EL (cell line): ENCODE measurements around the gene MTFR1L.
A peak's percentile ranks its signal among the peaks of the same experiment; 100 is the strongest.

Source experiments
- DNase-seq: peaks from one replicate; pipeline ENCODE4 v3.0.0-alpha.2; 2016

Gene MTFR1L

DNA sequence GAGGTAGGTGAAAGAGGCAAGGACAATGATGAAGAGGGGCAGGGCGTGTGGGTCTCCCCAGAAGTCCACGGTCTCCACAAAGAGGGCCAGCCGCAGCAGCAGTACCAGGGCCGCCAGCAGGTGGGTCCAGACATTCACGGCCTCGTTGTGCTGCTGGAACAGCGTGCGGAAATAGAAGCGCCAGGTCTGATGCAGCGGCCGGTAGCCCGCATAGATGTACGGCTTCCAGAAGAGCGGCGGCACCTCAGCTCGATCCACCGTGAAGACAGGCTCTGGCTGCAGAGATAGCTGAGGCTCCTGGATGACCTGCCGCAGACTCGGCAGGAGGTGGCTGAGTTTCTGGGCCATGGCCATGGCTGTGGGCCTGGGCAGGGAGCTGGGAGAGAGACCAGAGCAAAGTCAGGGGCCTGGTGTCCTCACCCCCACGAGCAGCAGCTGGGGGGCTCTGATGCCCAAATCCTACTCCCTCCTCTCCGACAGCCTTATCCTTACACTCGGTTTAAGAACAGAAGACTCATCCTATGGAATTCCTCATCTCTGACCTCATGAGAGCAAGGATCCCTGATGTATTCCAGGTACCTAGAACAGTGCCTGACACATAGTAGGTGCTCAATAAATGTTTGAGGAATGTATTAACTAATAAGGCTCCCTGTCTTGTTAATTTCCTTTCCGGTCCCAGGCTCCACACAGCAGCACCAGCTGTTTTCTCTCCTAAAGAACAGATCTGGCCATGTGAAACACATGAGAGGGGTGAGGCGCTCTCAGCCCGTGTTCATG is 43.9 kb downstream of the MTFR1L start:
- DNase-seq = no peak

DNA sequence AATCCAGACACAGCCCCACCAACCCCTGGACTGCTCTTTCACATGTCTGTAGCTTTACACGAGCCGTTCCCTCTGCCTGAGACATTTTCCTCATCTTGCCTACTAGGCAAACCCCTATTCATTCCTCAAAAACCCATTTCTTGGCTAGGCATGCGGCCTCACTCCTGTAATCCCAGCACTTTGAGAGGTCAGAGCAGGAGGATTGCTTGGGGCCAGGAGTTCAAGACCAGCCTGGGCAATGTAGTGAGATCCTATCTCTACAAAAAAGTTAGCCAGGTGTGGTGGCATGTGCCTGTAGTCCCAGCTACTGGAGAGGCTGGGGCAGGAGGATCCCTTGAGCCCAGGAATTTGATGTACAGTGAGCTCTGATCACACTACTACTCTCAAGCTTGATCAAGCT is 44.7 kb downstream of the MTFR1L start:
- DNase-seq = no peak

DNA sequence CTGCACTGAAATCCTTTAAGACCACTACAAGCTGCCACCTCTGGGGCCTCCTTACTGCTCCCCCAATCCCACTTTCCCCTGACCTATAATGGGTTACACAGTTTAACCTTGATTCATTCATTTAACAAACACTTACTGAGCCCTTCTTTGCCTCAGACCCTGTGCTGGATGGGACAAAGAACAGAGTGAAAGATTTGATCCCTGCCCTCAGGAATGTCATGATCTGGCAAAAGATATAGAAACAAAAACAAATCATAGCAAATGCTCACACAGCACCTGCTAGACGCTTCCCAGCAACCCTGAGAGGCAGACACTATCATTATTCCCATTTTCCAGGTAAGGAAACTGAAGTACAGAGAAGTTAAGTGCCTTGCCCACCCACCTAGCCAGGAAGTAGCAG is 46.5 kb downstream of the MTFR1L start:
- DNase-seq = no peak

DNA sequence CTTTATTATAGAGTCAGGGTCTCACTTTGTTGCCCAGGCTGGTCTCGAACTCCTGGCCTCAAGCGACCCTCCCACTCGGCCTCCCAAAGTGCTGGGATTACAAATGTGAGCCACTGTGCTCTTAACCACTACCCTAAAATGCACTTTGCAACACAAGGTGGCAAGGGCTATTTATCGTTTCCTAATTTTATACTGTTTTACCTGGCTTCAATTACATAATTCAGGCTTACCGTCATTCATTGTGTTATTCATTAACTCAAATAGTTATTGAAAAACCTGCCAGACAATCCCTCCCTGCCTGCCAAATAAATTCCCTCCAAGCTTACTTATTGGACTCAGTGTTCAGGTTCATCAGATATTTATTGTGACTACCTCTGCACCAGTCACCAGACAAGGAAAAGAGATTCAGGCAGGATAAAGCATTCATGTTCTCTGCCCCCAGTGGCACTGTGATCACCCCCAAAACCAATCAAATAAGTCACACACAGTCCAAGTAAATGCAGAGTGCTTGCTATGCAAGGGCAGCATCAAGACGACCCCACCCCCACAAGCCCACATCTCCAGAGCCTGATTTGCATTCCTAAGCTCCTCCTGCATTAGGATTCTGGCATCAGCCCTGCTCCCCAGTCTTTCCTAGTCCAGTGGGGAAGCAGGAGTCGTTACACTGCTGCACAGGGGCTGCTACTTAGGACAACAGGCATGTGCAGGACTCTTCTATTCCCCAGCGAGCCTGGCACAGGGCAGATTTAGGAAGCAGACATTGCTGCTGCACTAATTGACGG is 47.6 kb downstream of the MTFR1L start:
- no peak for DNase-seq

DNA sequence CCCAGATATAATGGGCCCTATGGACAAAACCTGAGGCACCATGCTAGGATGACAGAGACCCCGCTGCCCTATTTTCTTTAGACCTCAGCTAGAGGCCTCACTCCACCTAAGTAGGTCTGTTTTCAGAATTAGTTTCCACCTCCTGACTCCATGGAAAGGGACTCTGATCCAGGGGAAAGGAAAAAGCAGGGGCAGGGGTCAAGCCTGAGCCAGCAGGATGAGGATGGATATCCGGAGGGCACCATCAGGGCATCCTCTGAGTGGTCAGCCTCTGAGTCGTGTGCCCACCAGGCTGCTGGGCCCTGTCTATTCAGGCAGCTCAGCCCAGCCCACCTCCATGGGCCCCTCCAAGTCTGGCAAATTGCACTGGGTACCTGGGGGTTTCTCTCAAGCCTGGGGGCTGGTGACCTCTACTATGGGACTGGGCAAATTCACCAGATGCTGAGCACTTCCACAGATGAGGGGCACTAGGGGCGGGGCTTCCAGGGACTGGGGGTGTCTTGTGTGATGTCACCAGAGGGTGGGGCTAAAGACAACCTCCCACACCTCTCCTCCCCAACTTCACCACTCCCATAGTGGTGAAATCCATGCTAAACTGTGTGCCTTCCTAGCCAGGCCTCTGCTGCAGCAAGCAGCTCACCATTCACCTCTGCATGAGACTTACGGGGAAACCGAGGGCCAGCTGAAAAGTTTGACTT is 50.3 kb downstream of the MTFR1L start:
- no peak for DNase-seq

DNA sequence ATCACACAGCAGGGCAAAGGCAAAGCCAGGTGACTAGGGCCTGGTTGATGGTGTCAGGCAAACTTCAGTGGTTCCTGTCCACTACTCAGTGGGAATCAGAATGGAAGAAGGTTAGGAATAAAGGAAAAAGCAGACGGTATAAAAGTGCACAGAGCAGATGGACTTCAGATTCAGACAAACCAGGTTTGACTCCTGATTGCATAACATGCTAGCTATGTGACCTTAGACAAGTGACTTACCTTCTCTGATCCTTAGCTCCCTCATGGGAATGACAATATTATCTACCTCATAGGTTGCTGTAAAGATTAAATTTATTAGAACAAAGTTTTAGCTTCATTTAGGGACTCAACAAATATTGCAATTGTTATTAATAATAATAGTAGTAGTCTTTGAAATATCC is 50.9 kb downstream of the MTFR1L start:
- no peak for DNase-seq

DNA sequence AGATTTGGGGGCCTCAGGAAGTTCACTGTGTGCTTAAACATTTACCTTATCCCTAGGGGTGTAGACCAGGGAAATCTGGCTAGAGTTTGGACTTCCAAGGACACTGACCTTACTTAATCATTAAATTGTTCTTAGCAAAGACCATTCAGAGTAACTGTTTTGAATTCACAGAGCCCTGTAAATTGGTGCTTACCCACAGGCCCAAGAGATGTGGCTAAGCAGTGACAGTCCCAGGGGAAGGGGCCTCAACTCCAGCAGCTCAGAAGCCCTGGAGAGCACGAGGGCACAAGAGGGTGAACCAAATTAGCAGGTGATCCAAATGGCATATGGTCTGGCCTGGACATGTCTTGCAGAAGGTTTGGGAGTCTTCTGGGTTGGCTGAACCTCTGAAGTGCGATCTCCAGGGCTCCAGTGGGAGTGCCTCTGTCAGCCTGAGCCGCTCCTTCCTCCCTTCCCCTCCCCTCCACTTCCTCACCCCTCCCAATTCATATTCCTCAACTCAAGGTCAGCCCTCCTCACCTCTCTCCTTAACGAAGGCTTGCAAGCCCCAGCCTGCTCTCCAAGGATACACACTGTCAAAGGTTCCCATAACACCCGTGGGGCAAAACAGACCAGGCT is 51.4 kb downstream of the MTFR1L start:
- no peak for DNase-seq

DNA sequence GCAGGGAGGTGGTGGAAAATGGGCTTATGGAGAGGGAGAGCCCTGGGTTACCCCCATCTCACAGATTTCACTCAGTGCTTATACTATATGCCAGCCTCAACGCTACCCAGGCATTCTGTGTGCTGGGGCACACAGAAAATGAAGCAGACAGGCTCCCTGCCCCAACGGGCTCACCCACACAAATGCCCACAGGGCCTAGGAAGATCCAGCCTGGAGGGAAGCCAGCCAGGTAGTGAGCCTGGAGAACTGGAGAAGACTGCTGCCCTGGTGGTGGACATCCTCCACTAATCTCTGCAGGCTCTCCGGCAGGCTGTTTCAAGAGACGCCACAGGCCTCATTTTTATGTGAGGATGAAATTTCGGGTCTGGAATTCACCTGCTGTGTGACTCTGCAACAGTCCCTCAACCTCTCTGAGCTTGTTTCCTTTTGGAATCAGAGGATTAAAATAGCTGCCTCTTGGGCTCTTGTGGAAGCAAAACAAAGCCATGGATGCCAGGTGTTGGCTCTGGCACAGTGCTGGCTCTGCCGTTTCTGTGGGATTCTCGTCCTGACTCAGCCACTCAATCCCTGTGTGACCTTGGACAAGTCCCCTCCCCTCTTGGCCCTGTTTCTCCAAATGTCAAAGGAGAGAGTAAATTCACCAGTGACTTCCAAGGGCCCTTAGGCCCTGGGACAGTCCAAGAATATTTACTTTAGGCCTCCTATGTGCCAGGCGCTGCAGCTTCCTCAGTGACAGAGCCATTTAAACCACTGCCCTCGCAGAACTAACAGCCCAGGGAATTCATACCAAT is 52.1 kb downstream of the MTFR1L start:
- DNase-seq = no peak

DNA sequence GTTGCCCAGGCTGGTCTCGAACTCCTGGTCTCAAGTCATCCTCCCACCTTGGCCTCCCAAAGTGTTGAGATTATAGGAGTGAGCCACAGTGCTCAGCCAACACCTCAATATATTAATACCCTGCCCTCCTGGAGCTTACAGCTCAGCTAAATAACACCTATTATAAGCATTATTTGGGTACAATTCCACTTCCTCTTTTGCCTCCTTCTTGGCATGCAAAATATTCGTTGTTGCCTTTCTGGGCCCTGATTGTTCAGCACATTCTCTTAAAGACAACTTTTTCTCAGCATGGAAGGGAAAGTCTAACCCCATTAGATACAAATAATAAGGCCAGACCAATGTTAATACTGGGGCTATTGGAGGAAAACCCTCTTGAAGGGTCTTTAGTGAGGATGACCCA is 53.0 kb downstream of the MTFR1L start:
- DNase-seq = no peak

DNA sequence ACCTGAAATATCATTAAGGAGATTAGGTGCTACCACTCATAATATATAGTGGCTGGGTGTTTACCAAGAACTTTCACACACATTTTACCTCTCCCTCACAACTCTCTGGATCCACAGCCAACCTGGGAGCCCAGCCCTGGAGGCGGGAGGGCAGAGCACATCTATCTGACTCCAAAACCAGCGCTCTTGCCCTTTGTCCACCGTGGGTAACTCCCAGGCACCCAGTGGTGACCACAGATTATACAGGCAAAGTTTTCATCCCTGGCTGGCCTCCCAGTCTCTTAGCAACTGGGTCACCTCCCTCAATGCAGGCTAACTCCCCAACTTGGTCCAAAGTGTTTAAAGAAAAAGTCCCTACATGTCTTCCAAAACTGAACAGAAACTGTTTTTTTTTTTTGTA is 53.4 kb downstream of the MTFR1L start:
- DNase-seq = no peak

DNA sequence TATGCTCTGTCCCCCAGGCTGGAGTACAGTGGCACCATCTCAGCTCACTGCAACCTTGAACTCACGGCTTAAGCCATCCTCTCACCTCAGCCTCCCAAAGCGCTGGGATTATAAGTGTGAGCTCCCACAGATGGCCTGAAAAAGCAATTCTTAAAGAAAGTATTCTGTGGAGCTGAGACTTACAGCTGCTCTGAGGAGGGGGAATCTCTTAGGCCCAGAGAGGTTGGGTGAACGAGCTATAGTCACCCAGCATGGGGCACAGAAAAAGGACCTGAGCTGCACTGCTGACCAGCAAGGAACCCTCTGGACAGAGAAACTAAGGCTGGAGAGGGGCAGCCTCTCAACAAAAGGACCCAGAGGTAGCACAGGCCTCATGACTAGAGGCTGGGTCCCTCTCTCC is 54.5 kb downstream of the MTFR1L start:
- DNase-seq = no peak

DNA sequence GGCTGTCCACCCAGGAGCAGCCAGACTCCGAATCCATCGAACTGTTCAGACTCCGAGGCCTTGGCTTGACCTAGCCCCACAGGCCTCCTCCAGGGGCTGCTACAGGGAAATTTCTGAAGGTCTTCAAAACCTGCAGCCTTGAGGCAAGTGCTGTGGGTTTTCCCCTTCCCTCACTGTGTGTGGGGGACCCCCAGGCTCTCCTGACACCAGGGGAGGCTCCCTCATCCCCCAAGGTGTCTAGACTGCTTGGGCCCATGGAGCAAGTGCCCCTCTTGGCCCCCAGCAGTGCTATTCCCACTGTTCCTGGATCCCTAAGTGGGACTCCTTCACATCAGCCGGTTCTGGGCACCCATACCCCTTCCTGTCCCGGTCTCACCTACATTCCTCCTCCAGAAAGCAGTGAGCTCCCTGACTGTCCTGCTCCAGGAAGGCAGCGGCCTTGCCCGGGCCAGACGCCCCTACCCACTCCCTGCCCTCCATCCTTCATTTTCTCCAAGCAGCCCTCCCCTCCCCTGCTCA is 54.9 kb downstream of the MTFR1L start:
- DNase-seq = no peak

DNA sequence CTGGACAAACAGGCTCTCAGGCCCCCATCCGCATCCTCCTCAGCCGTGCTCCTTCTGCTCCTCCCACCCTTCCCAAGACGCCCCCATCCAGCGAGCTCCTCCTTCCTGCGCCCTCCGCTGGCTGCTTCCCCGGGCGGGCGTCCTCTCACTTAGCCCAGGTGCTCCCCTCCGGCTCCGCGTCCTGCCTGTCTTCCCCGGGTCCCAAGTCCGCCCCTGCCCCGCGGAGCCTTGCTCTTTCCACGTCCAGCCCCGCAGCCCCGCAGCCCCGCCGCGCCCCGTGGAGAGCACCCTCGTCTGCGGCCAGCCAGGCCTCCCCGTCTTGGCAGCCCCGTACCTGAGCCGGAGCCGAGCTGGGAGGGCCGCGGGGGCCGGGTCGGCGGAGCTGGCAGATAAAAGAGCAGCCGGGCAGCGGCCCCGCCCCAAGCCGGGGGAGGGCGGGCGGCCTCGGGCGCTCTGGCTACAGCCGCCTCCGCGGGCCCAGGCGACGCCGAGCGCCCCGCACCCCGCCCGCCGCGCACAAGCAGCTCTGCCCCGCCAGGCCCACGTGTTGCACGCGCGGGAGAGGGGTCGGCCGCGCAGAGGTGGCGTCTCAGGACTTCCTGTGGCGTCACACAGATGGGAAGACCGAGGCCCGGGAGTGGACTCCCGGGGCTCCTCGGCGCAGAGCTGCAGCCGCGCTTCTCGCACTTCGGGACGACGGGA is 55.6 kb downstream of the MTFR1L start, which contains the start of gene PAQR7:
Gene PAQR7 (minus strand): TSS at position 555 of the 702 bp plus-strand sequence. CDS start 11,869 bp downstream, outside the sequence.
- DNase-seq = peak; percentile 85

DNA sequence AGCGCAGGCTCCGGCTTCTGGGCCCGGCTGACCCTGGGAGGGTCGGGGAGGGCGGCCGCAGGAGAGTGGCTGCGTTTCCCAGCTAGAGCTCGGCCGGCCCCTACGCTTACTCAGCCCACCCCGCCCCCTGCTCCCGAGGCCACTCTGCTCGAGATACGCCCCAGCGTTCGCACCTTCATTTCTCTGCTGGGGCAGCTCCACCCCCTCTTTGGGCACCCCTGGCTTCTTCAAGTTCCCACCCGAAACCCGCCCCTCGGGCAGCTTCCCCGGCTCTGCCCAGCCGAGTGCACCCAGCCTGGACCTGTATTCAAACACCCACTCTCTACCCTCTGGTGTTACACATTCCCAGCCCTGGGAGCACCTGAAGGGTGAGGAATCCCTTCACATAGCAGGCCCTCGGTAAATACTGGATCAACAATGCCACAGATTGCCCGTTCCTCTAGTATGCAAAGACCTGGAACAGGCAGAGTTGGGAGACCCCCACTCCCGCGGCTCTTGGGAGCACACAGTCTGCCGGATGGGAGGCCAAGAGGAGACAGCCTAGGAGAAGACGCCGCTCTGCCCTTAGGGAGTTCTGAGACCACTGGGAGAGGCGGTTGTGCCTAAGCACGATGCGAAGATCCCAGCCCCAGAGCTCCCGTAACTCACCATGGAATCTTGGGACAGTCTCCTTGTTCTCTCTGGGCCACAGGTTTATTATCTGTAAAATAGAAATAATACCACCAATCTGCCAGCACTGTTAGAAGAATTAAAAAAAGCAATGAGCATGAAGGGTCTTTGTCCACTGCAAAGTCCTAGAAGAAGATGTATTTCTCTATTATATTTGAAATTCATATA is 56.3 kb downstream of the MTFR1L start:
- DNase-seq = no peak

DNA sequence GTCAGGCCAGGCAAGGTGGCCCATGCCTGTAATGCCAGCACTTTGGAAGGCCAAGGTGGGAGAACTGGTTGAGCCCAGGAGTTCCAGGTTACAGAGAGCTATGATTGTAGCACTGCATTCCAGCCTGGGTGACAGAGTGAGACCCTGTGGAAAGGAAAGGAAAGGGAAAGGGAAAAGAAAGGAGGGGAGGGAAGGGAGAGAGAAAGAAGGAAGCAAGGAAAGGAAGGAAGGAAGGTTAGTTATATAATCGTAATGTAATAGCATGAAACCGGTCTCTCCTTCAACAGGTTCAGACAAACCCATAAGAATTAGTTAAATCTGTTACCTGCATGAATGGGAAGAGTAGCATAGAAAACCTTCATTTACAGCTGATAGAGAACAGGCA is 56.9 kb downstream of the MTFR1L start:
- DNase-seq = no peak

DNA sequence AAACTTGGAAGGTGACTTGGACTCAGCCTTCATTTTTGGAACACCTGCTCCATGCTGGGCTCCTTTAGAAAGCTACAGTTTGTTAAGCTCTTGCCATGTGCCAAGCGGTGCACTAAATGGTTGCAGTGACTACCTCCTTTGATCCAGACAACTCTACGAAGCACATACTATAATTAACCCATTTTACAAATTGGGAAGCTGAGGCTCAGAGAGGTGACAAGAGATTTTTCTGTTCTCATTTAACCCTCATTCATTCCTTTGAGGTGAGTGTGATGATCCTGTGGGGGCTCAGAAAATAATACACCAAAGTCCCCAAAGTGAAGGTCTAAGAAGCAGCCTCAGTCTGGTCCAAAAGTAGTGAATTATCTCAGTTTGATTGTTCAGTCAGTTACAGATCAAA is 57.4 kb downstream of the MTFR1L start:
- no peak for DNase-seq

DNA sequence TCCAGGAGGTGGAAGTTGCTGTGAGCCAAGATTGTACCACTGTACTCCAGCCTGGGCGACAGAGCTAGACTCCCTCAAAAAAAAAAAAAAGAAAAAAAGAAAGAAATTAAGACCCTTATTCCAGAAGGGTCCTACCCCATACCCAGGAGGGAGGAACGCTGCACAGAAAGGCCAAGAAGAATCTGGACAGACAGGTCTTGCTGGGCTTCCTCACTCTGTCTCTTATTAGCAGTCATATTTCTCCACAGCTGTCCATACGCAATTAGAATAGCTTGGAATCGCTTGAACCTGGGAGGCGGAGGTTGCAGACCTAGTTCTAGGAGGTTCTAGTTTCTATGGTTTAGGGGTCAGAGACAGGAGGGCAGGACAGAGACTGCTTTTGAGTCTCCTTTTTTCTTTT is 58.9 kb downstream of the MTFR1L start:
- DNase-seq = no peak

DNA sequence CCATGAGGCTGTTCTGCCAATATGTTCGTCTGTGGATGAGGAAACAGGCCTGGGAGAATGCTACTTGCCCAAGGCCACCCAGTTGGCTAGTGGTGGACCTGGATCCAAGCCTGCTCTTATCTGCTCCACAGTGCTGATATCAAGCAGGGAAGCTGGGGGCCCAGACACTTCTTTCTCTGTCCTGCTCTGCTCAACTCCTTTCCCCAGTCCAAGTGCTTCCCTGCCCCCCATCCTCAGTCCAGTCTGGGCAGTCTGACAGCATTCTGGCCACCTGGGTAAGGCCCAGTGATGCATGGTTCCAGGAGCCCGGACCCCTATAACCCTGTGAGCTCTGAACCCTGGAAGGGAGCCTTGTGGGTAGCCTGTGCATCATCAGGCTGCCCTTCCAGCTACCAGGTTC is 59.9 kb downstream of the MTFR1L start:
- no peak for DNase-seq

DNA sequence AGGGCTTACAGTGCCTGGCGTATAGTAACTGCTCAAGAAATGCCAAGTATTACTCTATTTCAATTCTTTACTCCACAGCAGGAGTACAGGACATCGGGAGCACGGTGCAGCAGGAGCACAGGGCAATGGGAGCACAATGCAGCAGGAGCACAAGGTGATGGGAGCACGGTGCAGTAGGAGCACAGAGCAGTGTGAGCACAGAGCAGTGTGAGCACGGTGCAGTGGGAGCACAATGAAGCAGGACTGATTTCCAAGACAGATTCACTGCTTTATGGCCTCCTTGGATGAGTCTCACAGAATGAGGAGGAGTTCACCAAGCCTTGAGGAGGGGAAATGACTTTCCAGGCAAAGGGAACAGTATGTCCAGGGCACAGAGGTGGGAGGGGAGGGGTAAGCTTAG is 60.8 kb downstream of the MTFR1L start:
- DNase-seq = no peak

DNA sequence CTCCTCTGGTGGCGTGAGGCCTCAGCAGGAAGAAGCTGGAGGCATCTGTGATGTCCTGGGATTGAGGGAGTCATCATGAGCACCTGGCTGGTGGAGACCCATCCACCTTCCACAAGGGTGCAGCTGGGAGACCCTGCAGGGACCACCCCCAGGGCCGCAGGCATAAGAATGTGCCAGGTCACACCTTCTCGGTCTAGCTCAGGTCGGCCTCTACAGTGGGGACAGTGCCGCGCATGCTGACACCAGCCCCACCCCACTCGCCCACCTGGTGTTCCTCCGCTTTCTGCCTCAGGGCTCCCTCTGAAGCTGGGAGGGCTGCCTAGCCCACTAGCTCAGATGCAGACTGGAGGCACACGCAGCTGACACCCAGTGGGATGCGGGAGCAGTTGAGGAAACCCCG is 61.5 kb downstream of the MTFR1L start:
- DNase-seq = no peak
